HL-60 (cell line): Measurements from ENCODE around the gene MDM1.

Experiments
- DNase-seq, 2 experiments: peaks; one replicate each; pipeline ENCODE4 v3.0.0-alpha.2; 2010 to 2020; ENCODE audit warnings: low read depth in 1 of 2, low spot score in 1 of 2
- H3K27ac ChIP-seq: fragments of 250-450 bp; sonication (Bioruptor Pico); replicated peaks from 2 replicates; pipeline ENCODE4 v1.5.1; 2020; ENCODE audit warnings: mild to moderate bottlenecking, moderate library complexity
- H3K27me3 ChIP-seq: fragments of 250-450 bp; sonication (Bioruptor Pico); 2 replicates; pipeline ENCODE4 v1.5.1; 2021; ENCODE audit warnings: mild to moderate bottlenecking, moderate library complexity; ENCODE audit not compliant: insufficient read depth, poor library complexity, severe bottlenecking
- H3K4me3 ChIP-seq: replicated peaks from 2 replicates; pipeline ENCODE4 v1.5.1; 2011; ENCODE audit warnings: mild to moderate bottlenecking, control low read depth, low read length; ENCODE audit not compliant: insufficient read depth
- GABPA ChIP-seq: IDR thresholded peaks from 2 replicates; pipeline ENCODE4 v1.6.1; 2012; ENCODE audit warnings: low read depth
- POLR2AphosphoS5 ChIP-seq: IDR thresholded peaks from 2 replicates; pipeline ENCODE4 v1.6.1; 2012; ENCODE audit warnings: low read depth
- SPI1 ChIP-seq: IDR thresholded peaks from 2 replicates; pipeline ENCODE4 v1.6.1; 2012; ENCODE audit warnings: low read depth, mild to moderate bottlenecking, borderline replicate concordance
- TF ChIP-seq, protein P1 (sequence below): IDR thresholded peaks from one replicate; pipeline ENCODE4 v1.5.1; 2011; ENCODE audit warnings: low read length, control low read depth, inconsistent platforms; ENCODE audit not compliant: insufficient read depth
- TF ChIP-seq, protein P2 (sequence below): IDR thresholded peaks from 2 replicates; pipeline ENCODE4 v1.6.1; 2012; ENCODE audit warnings: low read depth; ENCODE audit not compliant: insufficient replicate concordance

The MDM1 gene

GRCh38 chr12:68263366-68263765 is 68.8 kb downstream of the MDM1 start:
- Histone ChIP-seq H3K27ac (no peak overlapping the region), H3K27me3 (no peaks in the 10 kb centered on the region), H3K4me3 (no peak overlapping the region)
- TF ChIP-seq POLR2AphosphoS5 (no peak), GABPA (no peak), SPI1 (no peak)
- TF ChIP-seq, protein P1, sequence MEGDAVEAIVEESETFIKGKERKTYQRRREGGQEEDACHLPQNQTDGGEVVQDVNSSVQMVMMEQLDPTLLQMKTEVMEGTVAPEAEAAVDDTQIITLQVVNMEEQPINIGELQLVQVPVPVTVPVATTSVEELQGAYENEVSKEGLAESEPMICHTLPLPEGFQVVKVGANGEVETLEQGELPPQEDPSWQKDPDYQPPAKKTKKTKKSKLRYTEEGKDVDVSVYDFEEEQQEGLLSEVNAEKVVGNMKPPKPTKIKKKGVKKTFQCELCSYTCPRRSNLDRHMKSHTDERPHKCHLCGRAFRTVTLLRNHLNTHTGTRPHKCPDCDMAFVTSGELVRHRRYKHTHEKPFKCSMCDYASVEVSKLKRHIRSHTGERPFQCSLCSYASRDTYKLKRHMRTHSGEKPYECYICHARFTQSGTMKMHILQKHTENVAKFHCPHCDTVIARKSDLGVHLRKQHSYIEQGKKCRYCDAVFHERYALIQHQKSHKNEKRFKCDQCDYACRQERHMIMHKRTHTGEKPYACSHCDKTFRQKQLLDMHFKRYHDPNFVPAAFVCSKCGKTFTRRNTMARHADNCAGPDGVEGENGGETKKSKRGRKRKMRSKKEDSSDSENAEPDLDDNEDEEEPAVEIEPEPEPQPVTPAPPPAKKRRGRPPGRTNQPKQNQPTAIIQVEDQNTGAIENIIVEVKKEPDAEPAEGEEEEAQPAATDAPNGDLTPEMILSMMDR = no peak
- TF ChIP-seq, protein P2, sequence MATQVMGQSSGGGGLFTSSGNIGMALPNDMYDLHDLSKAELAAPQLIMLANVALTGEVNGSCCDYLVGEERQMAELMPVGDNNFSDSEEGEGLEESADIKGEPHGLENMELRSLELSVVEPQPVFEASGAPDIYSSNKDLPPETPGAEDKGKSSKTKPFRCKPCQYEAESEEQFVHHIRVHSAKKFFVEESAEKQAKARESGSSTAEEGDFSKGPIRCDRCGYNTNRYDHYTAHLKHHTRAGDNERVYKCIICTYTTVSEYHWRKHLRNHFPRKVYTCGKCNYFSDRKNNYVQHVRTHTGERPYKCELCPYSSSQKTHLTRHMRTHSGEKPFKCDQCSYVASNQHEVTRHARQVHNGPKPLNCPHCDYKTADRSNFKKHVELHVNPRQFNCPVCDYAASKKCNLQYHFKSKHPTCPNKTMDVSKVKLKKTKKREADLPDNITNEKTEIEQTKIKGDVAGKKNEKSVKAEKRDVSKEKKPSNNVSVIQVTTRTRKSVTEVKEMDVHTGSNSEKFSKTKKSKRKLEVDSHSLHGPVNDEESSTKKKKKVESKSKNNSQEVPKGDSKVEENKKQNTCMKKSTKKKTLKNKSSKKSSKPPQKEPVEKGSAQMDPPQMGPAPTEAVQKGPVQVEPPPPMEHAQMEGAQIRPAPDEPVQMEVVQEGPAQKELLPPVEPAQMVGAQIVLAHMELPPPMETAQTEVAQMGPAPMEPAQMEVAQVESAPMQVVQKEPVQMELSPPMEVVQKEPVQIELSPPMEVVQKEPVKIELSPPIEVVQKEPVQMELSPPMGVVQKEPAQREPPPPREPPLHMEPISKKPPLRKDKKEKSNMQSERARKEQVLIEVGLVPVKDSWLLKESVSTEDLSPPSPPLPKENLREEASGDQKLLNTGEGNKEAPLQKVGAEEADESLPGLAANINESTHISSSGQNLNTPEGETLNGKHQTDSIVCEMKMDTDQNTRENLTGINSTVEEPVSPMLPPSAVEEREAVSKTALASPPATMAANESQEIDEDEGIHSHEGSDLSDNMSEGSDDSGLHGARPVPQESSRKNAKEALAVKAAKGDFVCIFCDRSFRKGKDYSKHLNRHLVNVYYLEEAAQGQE = no peak
- DNase-seq = no peak

- no peaks in the 10 kb centered on the region for H3K27me3 ChIP-seq
- no peak overlapping the region for H3K27ac ChIP-seq
- DNase-seq = no peak
- TF ChIP-seq, protein P2 = no peak
- TF ChIP-seq SPI1 = no peak
- TF ChIP-seq, protein P1 = no peak
- no peak for TF ChIP-seq POLR2AphosphoS5
- no peak for TF ChIP-seq GABPA
- H3K4me3 ChIP-seq = no peak overlapping the region
These were observed 70.3 kb downstream of the MDM1 start for GRCh38 chr12:68261896-68262295.

DNA sequence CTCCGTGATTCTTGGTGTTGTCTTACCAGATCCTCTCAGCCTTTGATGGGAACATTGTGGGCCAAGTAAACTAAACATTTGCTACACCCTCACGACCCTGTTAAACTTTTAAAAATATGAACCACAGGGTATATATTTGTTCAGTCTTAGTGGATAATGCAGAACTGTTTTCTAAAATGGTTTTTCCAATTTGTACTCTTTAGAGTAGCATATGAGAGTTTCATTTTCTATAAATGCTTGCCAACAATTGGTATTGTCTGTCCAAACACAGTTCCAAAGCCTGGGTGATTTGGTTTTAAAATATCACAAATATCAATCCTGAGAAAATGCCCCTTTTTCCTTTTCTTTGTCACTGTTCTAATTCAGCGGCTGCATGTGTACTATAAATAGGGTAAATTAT is 72.0 kb downstream of the MDM1 start:
- Histone ChIP-seq H3K4me3 (no peak overlapping the region), H3K27ac (no peak overlapping the region)
- no peak for TF ChIP-seq SPI1
- TF ChIP-seq, protein P2 = no peak
- TF ChIP-seq POLR2AphosphoS5 = no peak

More for the DNA sequence above, 72.0 kb downstream of the MDM1 start:
- H3K27me3 ChIP-seq = no peaks in the 10 kb centered on the region
- DNase-seq = no peak
